Activated T-cell treated with anti-CD3 and anti-CD28 coated beads for 4 hours (primary cell): ENCODE data around the gene SORCS1.

ENCODE experiments used
- DNase-seq: peaks from one replicate; pipeline ENCODE4 v3.0.0-alpha.2; 2020

Gene SORCS1

GRCh38 chr10:107163881-107164861, at the start of gene SORCS1:
Gene SORCS1, minus strand, starts transcription at chr10:107164706.
- no peak for DNase-seq

GRCh38 chr10:107214261-107214660, 49.8 kb upstream of the SORCS1 start:
- no peak for DNase-seq

GRCh38 chr10:107213861-107214260, 49.4 kb upstream of the SORCS1 start:
- DNase-seq: no peak

DNA sequence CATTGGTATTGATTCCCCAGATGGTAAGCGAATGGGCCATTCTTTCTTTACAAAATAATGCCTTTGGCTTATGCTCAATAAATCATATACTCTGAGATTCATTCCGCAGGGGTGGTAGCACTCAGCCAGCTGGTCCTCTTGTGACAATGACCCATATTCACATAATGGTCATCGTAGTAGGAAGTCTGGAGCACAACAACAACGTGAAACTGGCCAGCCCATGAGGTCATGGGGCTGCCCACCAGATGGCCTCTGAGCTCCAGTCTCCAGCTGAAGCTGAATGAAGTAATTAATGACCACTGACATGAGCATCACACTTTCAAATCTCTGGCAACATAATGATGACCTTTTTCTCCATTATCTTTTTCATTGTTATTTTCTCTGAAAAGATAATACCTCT, 42.3 kb upstream of the SORCS1 start:
- no peak for DNase-seq

DNA sequence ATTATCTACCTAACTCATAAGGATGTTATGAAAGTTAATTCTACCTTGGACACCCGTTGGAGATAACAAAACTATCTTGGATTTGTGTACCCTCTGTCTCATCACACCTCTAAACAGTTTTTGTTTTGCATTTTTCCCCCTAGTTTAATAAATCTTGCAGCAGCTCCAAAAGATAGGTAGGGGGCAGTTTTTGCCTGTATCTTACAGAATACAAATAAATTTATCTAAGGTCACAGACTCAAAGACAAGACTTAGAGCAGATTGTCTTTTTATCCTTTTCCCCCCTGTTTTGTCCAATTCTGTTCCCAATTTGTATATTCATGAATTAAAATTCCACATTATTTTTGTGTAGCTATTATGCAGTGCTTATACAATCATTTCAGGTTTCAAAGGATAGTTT, 5.0 kb upstream of the SORCS1 start:
- DNase-seq: no peak

GRCh38 chr10:107168738-107169137, 4.2 kb upstream of the SORCS1 start:
- no peak for DNase-seq

DNA sequence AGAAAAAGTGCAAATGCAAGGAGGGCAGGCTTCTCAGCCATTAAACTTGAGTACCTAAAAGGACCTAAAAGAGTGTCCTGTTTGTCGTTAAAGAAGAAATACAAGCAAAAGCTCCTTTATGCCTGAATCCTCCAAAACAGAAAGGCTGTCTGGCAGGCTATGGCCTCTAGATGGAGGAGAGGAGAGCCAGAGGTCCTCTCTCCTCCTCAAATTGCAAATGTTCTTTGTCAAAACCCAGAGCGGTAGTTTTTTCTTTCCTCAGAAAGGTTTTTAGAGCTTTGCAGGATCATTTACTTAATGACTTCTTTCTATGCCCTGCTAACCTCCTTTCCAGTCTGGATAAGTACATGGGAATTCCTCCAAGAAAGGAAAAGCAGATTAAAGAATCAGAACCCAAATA, 1.9 kb upstream of the SORCS1 start:
- DNase-seq: no peak

GRCh38 chr10:107164992-107165391, 486 bp upstream of the SORCS1 start:
- DNase-seq: no peak

- no peak for DNase-seq
Observed at GRCh38 chr10:107163076-107163855, 1.2 kb downstream of the SORCS1 start.

- no peak for DNase-seq
Observed at GRCh38 chr10:107160866-107161265, 3.6 kb downstream of the SORCS1 start.

DNA sequence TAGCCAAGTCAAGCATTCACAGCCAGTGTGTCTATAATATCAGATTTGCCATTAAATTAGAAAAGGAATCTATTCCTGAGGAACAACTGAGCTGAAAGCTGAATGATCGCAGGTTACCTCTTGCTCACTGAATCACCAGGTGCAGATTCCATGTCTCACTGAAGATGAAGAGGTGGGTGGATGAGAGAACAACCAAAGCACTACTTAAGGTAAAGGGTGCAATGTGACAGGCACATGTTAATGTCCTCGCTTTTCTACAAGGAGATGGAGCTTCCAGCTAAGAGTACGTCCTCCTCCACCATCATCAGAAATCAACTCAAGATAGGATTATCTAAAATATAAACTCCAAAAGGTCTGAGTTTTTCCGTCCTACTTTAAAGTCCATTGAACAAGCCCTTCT, 4.6 kb downstream of the SORCS1 start:
- DNase-seq: no peak

DNA sequence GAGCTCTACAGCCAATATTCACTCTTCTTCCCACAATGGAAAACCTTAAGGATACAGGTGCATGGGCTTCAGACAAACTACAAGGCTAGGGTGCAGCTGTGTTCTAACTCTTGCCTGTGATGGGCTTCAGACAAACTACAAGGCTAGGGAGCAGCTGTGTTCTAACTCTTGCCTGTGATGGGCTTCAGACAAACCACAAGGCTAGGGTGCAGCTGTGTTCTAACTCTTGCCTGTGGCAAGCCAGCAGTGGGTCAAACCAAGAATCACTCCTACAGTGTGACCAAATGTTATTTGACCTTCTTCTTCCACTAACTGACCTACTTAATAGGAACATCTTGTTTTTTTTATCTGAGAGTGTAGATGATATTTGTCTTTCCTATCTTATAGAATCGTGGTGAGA, 7.4 kb downstream of the SORCS1 start:
- no peak for DNase-seq

DNA sequence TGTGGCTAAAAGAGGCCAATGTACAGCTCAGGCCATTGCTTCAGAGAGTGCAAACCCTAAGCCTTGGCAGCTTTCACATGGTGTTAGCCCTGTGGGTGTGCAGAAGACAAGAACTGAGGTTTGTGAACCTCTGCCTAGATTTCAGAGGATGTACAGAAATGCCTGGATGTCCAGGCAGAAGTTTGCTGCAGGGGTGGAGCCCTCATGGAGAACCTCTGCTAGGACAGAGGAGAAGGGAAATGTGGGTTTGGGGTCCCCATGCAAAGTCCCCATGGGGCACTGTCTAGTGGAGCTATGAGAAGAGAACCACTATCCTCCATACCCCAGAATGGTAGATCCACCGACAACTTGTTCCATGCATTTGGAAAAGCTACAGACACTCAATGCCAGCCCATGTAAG, 12.4 kb downstream of the SORCS1 start:
- DNase-seq: no peak

GRCh38 chr10:107148906-107149305, 15.6 kb downstream of the SORCS1 start:
- DNase-seq: no peak

DNA sequence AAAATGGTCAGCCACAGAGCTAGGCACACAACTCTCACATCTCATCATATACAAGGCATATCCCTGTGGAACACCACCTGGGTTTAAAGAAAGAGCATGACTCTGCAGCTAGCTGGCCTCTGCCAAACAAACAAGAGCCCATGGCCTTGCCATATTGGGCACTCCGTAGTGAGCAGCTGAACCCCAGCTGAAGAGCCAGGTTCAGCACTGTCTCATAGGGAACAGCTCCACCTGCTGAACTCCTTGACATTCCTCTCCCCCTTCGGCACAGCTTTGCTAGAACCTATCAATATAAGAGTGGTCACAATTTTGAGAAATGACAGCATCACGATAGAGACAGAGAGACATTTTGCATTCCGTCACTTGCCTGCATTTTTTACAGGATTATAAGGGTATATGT, 20.0 kb downstream of the SORCS1 start:
- DNase-seq: no peak

- no peak for DNase-seq
Observed at GRCh38 chr10:107141524-107142061, 22.9 kb downstream of the SORCS1 start.

GRCh38 chr10:107139237-107139636, 25.3 kb downstream of the SORCS1 start:
- DNase-seq: no peak

DNA sequence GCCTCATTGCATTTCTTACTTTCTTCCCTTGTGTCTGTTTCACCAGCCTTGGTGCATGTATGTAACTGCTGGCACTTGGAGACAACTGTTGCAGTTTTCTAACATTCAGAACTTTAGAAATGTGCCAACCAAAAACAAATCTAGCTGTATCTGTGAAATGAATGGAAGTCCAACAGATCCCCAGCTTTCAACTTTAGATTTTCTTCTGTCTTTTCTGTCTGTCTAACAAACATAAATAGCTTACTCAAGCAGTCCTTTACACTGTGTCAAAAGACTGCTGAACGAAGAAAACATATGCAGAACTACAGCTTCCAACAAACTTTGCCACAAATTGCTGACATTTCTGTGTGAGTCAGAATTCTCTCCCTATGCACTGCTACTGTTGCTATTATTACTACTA, 30.9 kb downstream of the SORCS1 start:
- DNase-seq: no peak

GRCh38 chr10:107129000-107129399, 35.5 kb downstream of the SORCS1 start:
- DNase-seq: no peak

- no peak for DNase-seq
Observed at GRCh38 chr10:107126512-107127065, 37.9 kb downstream of the SORCS1 start.

- no peak for DNase-seq
Observed at GRCh38 chr10:107122703-107123102, 41.8 kb downstream of the SORCS1 start.

GRCh38 chr10:107118866-107119265, 45.6 kb downstream of the SORCS1 start:
- no peak for DNase-seq

DNA sequence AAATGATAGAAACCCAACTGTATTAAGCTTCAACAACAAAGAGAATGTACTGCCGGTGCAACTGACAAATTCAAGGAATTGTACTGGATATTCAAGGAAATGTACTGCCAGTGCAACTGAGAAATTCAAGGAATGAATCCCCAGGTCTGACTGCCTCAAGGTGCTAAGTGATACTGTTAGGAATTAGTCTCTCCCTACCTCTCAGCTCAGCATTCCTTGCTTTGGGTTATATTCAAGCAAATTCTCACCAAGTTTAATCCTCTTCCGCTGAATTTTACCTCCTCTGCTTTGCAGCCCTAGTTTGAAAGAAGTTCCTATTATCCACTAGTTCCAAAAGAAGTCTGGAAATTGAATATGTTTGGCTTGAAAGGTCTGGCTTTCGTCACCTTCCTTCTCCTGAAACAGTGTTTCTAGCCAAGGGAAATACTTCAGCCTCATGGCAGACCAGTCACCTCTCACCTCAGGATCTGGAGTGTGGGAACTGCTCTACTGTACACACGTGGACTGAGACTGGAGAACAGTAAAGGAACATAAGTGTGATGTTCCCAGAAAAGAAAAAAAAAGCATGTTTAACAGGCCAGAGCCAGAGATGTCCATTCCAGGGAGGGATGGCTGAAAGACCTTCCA, 60.4 kb downstream of the SORCS1 start:
- no peak for DNase-seq
